HepG2 (cell line): ENCODE measurements around the gene HS3ST3A1. TPM values are rescaled to one million over a fixed set of nuclear protein-coding genes. Genes with fewer than 3 reads are reported as not detected.

Experiments
- FOSL1 ChIP-seq: sonication (generic); formaldehyde crosslinking; IDR thresholded peaks from 2 replicates; pipeline ENCODE4 v1.9.0; 2021; ENCODE audit warnings: missing genetic modification reagents, borderline replicate concordance
- MAFK ChIP-seq, 2 experiments: IDR thresholded peaks in 1 of 2; conservative IDR thresholded peaks in 1 of 2; 2 replicates each; pipeline ENCODE4 v1.6.1; 2011; ENCODE audit warnings: improper control_type of control experiment in 2 of 2, low read length in 2 of 2
- NFYC ChIP-seq: IDR thresholded peaks from 2 replicates; pipeline ENCODE4 v1.6.1; 2016; ENCODE audit warnings: missing genetic modification reagents, missing compliant biosample characterization
- PAX8 ChIP-seq: sonication (generic); formaldehyde crosslinking; IDR thresholded peaks from 2 replicates; pipeline ENCODE4 v1.8.0; 2022; ENCODE audit warnings: mild to moderate bottlenecking, missing genetic modification reagents, borderline replicate concordance
- RAD21 ChIP-seq: fragments of 450-650 bp; formaldehyde crosslinking; IDR thresholded peaks from 2 replicates; pipeline ENCODE4 v1.5.0; 2020; ENCODE audit warnings: mild to moderate bottlenecking
- SMC3 ChIP-seq: IDR thresholded peaks from 2 replicates; pipeline ENCODE4 v1.6.1; 2011; ENCODE audit warnings: low read length, improper control_type of control experiment
- SOX5 ChIP-seq: IDR thresholded peaks from 2 replicates; pipeline ENCODE4 v1.6.1; 2016; ENCODE audit warnings: borderline replicate concordance
- STAG1 ChIP-seq: sonication (generic); formaldehyde crosslinking; IDR thresholded peaks from 2 replicates; pipeline ENCODE4 v1.4.0; 2020; ENCODE audit warnings: missing genetic modification reagents
- TAF15 ChIP-seq: fragments of 200-400 bp; formaldehyde crosslinking; IDR thresholded peaks from one replicate; pipeline ENCODE4 v1.6.1; 2018; ENCODE audit warnings: mild to moderate bottlenecking, low read depth, low read length; ENCODE audit not compliant: poor library complexity, severe bottlenecking
- TEAD3 ChIP-seq: optimal IDR thresholded peaks from 2 replicates; pipeline ENCODE3; 2016; ENCODE audit warnings: borderline replicate concordance
- ZFP37 ChIP-seq: sonication (generic); formaldehyde crosslinking; IDR thresholded peaks from 2 replicates; pipeline ENCODE4 v1.4.0; 2020; ENCODE audit warnings: missing genetic modification reagents, borderline replicate concordance
- ZNF205 ChIP-seq: IDR thresholded peaks from 2 replicates; pipeline ENCODE4 v1.6.1; 2018; ENCODE audit warnings: missing biosample characterization, missing genetic modification reagents
- ZNF224 ChIP-seq: sonication (generic); formaldehyde crosslinking; IDR thresholded peaks from 2 replicates; pipeline ENCODE4 v1.5.0; 2020; ENCODE audit warnings: mild to moderate bottlenecking, missing genetic modification reagents
- ZNF607 ChIP-seq: sonication (generic); formaldehyde crosslinking; IDR thresholded peaks from 2 replicates; pipeline ENCODE4 v1.5.1; 2020; ENCODE audit warnings: missing genetic modification reagents, mild to moderate bottlenecking, borderline replicate concordance
- polyA plus RNA-seq, 8 experiments: library from polyadenylated mRNA; depleted of rRNA in 3 of 8; stranded (reverse) in 7 of 8; unstranded in 1 of 8; fragments of >200 nt; fragmentation: Illumina TruSeq in 4 of 8; extraction: Trizol in 4 of 8; gene quantifications; 2 replicates each; pipeline versions ENCODE4 v1.2.1 to v1.2.3, GENCODE V29; 2011 to 2016; ENCODE audit warnings: low read depth in 4 of 8, missing spikeins in 1 of 8, mixed read lengths in 1 of 8; ENCODE audit not compliant: insufficient read depth in 1 of 8
- total RNA-seq, 5 experiments: library from RNA; depleted of rRNA; stranded (reverse); fragments of >200 nt; fragmentation: Illumina TruSeq; extraction: Trizol; gene quantifications; 2 replicates each; pipeline ENCODE4 v1.2.3, GENCODE V29; 2016; ENCODE audit warnings: low read depth in 1 of 5
- TF ChIP-seq, protein P1 (sequence below): sonication (generic); formaldehyde crosslinking; IDR thresholded peaks from 2 replicates; pipeline ENCODE4 v1.4.0; 2020; ENCODE audit warnings: mild to moderate bottlenecking, missing genetic modification reagents
- TF ChIP-seq, protein P2 (sequence below): sonication (generic); formaldehyde crosslinking; IDR thresholded peaks from 2 replicates; pipeline ENCODE4 v1.4.0; 2020; ENCODE audit warnings: missing genetic modification reagents
- TF ChIP-seq, protein P3 (sequence below): sonication (generic); formaldehyde crosslinking; IDR thresholded peaks from 2 replicates; pipeline ENCODE4 v1.4.0; 2020; ENCODE audit warnings: missing genetic modification reagents
- TF ChIP-seq, protein P4 (sequence below): sonication (generic); formaldehyde crosslinking; IDR thresholded peaks from 2 replicates; pipeline ENCODE4 v1.5.1; 2020; ENCODE audit warnings: missing genetic modification reagents, mild to moderate bottlenecking, borderline replicate concordance
- TF ChIP-seq, protein P5 (sequence below): IDR thresholded peaks from 2 replicates; pipeline ENCODE4 v1.6.1; 2016; ENCODE audit warnings: missing compliant biosample characterization, missing genetic modification reagents, borderline replicate concordance

HS3ST3A1 gene
- total and polyA plus RNA-seq, 2 of the 13 experiments (the other 11 are each of a cell fraction or from before 2014, with no cell fraction given), result 1.3 to 3.5 TPM

DNA sequence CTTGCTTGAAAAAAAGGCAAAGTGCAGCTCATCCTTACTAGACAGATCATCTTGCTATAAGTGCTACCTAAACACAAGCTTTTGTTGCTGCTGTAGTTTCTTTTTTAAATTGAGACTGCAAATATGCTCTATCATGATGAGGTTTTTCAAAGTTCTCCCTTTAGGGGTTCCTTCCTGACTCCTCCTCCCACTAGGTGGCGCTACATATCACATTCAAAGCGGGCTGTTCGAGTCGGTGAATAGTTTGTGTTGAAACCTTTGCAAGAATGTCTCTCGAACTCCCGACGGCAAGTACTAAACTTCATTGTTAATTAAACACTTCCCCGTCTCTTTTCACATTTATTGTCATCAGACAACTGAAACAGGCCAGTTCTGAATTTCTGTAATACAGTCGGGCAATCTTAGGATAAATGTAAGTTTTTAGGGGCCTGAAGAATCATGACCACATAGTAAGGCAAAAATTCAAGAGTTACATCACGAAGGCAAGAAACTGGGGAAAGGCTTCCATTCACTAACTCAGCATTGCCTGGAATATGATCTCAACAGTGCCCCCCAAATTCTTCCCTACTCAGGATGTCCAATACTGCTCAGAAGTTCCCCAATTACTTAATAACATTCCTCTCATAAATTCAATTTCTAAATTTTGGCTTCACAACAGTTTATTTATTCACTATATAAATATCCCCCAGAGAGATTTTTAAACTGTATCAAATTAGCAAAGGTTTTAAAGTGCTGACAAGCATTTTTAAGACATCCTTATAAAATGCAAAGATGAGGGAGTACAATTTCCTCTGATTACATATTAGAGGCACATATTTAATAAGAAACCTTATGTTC, 6.7 kb downstream of the HS3ST3A1 start (continued):
- TF ChIP-seq, protein P1, sequence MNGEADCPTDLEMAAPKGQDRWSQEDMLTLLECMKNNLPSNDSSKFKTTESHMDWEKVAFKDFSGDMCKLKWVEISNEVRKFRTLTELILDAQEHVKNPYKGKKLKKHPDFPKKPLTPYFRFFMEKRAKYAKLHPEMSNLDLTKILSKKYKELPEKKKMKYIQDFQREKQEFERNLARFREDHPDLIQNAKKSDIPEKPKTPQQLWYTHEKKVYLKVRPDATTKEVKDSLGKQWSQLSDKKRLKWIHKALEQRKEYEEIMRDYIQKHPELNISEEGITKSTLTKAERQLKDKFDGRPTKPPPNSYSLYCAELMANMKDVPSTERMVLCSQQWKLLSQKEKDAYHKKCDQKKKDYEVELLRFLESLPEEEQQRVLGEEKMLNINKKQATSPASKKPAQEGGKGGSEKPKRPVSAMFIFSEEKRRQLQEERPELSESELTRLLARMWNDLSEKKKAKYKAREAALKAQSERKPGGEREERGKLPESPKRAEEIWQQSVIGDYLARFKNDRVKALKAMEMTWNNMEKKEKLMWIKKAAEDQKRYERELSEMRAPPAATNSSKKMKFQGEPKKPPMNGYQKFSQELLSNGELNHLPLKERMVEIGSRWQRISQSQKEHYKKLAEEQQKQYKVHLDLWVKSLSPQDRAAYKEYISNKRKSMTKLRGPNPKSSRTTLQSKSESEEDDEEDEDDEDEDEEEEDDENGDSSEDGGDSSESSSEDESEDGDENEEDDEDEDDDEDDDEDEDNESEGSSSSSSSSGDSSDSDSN (CRISPR knock-in tag), result no peak
- TF ChIP-seq FOSL1 (CRISPR knock-in tag) (no peak), SOX5 (CRISPR knock-in tag) (no peak), ZNF205 (CRISPR knock-in tag) (no peak), TAF15 (no peak), TEAD3 (CRISPR knock-in tag) (peak; percentile 23), NFYC (CRISPR knock-in tag) (no peak), STAG1 (CRISPR knock-in tag) (peak; percentile 75), ZNF224 (CRISPR knock-in tag) (no peak), MAFK (conservative IDR thresholded peaks at IDR 0.05 in 1 of 2, IDR thresholded peaks at IDR 0.05 in 1 of 2; ENCODE audit: low read length in 2 of 2) (peak; percentile 56 to 76), SMC3 (peak; percentile 79), PAX8 (CRISPR knock-in tag) (no peak), ZFP37 (CRISPR knock-in tag) (no peak), RAD21 (CRISPR knock-in tag) (peak; percentile 53; the same call in 1 of the 2 replicates), ZNF607 (no peak)
- TF ChIP-seq, protein P2, sequence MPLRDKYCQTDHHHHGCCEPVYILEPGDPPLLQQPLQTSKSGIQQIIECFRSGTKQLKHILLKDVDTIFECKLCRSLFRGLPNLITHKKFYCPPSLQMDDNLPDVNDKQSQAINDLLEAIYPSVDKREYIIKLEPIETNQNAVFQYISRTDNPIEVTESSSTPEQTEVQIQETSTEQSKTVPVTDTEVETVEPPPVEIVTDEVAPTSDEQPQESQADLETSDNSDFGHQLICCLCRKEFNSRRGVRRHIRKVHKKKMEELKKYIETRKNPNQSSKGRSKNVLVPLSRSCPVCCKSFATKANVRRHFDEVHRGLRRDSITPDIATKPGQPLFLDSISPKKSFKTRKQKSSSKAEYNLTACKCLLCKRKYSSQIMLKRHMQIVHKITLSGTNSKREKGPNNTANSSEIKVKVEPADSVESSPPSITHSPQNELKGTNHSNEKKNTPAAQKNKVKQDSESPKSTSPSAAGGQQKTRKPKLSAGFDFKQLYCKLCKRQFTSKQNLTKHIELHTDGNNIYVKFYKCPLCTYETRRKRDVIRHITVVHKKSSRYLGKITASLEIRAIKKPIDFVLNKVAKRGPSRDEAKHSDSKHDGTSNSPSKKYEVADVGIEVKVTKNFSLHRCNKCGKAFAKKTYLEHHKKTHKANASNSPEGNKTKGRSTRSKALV (CRISPR knock-in tag), result no peak
- TF ChIP-seq, protein P3, sequence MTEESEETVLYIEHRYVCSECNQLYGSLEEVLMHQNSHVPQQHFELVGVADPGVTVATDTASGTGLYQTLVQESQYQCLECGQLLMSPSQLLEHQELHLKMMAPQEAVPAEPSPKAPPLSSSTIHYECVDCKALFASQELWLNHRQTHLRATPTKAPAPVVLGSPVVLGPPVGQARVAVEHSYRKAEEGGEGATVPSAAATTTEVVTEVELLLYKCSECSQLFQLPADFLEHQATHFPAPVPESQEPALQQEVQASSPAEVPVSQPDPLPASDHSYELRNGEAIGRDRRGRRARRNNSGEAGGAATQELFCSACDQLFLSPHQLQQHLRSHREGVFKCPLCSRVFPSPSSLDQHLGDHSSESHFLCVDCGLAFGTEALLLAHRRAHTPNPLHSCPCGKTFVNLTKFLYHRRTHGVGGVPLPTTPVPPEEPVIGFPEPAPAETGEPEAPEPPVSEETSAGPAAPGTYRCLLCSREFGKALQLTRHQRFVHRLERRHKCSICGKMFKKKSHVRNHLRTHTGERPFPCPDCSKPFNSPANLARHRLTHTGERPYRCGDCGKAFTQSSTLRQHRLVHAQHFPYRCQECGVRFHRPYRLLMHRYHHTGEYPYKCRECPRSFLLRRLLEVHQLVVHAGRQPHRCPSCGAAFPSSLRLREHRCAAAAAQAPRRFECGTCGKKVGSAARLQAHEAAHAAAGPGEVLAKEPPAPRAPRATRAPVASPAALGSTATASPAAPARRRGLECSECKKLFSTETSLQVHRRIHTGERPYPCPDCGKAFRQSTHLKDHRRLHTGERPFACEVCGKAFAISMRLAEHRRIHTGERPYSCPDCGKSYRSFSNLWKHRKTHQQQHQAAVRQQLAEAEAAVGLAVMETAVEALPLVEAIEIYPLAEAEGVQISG (CRISPR knock-in tag), result peak; percentile 81
- TF ChIP-seq, protein P4, sequence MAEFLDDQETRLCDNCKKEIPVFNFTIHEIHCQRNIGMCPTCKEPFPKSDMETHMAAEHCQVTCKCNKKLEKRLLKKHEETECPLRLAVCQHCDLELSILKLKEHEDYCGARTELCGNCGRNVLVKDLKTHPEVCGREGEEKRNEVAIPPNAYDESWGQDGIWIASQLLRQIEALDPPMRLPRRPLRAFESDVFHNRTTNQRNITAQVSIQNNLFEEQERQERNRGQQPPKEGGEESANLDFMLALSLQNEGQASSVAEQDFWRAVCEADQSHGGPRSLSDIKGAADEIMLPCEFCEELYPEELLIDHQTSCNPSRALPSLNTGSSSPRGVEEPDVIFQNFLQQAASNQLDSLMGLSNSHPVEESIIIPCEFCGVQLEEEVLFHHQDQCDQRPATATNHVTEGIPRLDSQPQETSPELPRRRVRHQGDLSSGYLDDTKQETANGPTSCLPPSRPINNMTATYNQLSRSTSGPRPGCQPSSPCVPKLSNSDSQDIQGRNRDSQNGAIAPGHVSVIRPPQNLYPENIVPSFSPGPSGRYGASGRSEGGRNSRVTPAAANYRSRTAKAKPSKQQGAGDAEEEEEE (CRISPR knock-in tag), result no peak
- TF ChIP-seq, protein P5, sequence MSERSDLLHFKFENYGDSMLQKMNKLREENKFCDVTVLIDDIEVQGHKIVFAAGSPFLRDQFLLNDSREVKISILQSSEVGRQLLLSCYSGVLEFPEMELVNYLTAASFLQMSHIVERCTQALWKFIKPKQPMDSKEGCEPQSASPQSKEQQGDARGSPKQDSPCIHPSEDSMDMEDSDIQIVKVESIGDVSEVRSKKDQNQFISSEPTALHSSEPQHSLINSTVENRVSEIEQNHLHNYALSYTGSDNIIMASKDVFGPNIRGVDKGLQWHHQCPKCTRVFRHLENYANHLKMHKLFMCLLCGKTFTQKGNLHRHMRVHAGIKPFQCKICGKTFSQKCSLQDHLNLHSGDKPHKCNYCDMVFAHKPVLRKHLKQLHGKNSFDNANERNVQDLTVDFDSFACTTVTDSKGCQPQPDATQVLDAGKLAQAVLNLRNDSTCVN (CRISPR knock-in tag), result no peak
